HAP-1 (cell line): ENCODE data around the gene KRT85.
"Not testable (repeated sequence)": the region's sequence is repeated elsewhere in the genome, so short reads cannot be mapped to it uniquely, and the experiment has no call there.

ENCODE experiments used
- DNase-seq, 2 experiments: peaks; one replicate each; pipeline ENCODE4 v3.0.0-alpha.2; 2016 to 2020; ENCODE audit warnings: low spot score in 2 of 2
- H3K27me3 ChIP-seq: fragments of 250-450 bp; sonication (Bioruptor Pico); 2 replicates; pipeline ENCODE4 v1.5.1; 2020; ENCODE audit warnings: low read depth, mild to moderate bottlenecking, moderate library complexity
- H3K36me3 ChIP-seq: fragments of 250-450 bp; sonication (Bioruptor Pico); replicated peaks from 2 replicates; pipeline ENCODE4 v1.5.1; 2020; ENCODE audit warnings: mild to moderate bottlenecking
- H3K4me1 ChIP-seq: fragments of 250-450 bp; sonication (Bioruptor Pico); 2 replicates; pipeline ENCODE4 v1.5.1; 2020; ENCODE audit warnings: mild to moderate bottlenecking
- H3K4me3 ChIP-seq: fragments of 250-450 bp; sonication (Bioruptor Pico); 2 replicates; pipeline ENCODE4 v1.5.1; 2020; ENCODE audit warnings: mild to moderate bottlenecking, moderate library complexity
- H3K9me3 ChIP-seq: fragments of 250-450 bp; sonication (Bioruptor Pico); 2 replicates; pipeline ENCODE4 v1.5.1; 2020; ENCODE audit warnings: mild to moderate bottlenecking, moderate library complexity
- in situ Hi-C: fragments of 300-500 bp; cut with MboI; formaldehyde crosslinking; loops from 3 replicates; pipeline ENCODE4 v1.14.3; 2020; ENCODE audit warnings: low sequenced_read_pairs, inconsistent platforms, mixed read lengths

The KRT85 gene

GRCh38 chr12:52346593-52346992 is 20.7 kb downstream of the KRT85 start:
- 0 out of 2 replicates have a peak, but pooled peaks cover 4% of the 10 kb centered on the region for H3K9me3 ChIP-seq
- no peak overlapping the region for H3K4me3 ChIP-seq
- no peaks in the 10 kb centered on the region for H3K27me3 ChIP-seq
- in situ Hi-C loops = no loop called here
- no peaks in the 10 kb centered on the region for H3K4me1 ChIP-seq
- no peak for DNase-seq
- H3K36me3 ChIP-seq = no peaks in the 10 kb centered on the region

DNA sequence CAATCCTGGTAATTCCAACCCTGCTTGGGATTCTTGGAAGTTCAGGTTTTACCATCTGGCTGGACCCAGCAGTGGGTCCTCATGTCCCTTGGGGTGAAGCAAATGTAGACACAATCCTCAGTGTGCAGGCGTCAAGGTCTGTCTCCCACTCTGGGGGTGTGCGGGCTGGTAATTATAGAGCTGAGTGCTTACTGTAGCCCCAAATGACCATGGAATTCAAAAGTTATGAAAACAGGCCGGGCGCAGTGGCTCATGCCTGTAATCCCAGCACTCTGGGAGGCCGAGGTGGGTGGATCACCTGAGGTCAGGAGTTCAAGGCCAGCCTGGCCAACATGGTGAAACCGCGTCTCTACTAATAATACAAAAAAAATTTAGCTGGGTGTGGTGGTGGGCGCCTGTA is 22.2 kb downstream of the KRT85 start:
- DNase-seq, H3K4me3 ChIP-seq, in situ Hi-C loops, H3K9me3 ChIP-seq, H3K4me1 ChIP-seq, H3K36me3 ChIP-seq, H3K27me3 ChIP-seq: not testable (repeated sequence)

- Histone ChIP-seq H3K4me3 (no peak overlapping the region), H3K27me3 (no peaks in the 10 kb centered on the region), H3K4me1 (no peaks in the 10 kb centered on the region), H3K9me3 (0 out of 2 replicates have a peak, but pooled peaks cover 4% of the 10 kb centered on the region), H3K36me3 (no peaks in the 10 kb centered on the region)
- in situ Hi-C loops = no loop called here
- DNase-seq = no peak
These were observed 23.2 kb downstream of the KRT85 start for GRCh38 chr12:52344111-52344510.

GRCh38 chr12:52343550-52343949 is 23.7 kb downstream of the KRT85 start:
- DNase-seq = no peak
- H3K36me3 ChIP-seq = no peaks in the 10 kb centered on the region
- no peaks in the 10 kb centered on the region; the same call in 1 of the 2 replicates for H3K27me3 ChIP-seq
- no peak overlapping the region for H3K4me3 ChIP-seq
- no peaks in the 10 kb centered on the region for H3K4me1 ChIP-seq
- H3K9me3 ChIP-seq = 0 out of 2 replicates have a peak, but pooled peaks cover 4% of the 10 kb centered on the region
- in situ Hi-C loops = no loop called here

GRCh38 chr12:52342781-52343490 is 24.3 kb downstream of the KRT85 start:
- Histone ChIP-seq H3K9me3 (0 out of 2 replicates have a peak, but pooled peaks cover 4% of the 10 kb centered on the region), H3K4me1 (no peaks in the 10 kb centered on the region), H3K4me3 (no peak overlapping the region), H3K36me3 (no peaks in the 10 kb centered on the region), H3K27me3 (no peaks in the 10 kb centered on the region; the same call in 1 of the 2 replicates)
- in situ Hi-C loops = no loop called here
- no peak for DNase-seq

DNA sequence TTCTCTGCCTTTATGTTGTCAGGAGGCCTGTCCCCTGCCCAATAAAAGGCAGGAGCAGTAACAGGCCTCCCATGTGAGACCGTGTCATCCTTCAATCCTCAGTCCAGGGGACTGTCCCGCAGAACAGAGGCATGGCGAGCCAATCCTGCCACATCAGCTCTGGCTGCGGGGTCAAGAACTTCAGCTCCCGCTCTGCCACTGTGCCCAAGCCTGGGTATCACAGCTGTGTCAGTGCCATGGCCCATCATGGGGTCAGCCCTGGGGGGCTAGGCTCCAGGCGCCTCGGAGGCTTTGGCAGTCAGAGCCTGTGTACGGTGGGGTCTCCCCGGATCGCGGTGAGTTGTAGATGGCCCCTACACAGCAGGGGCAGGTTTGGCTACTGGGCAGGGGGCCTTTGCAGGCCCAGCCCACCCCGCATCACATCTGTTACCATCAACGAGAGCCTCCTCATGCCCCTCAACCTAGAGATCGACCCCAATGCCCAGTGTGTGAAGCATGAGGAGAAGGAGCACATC is 26.2 kb downstream of the KRT85 start:
- DNase-seq = no peak
- H3K4me1 ChIP-seq = no peaks in the 10 kb centered on the region
- H3K36me3 ChIP-seq = no peaks in the 10 kb centered on the region
- in situ Hi-C loops = no loop called here
- H3K4me3 ChIP-seq = no peak overlapping the region
- H3K27me3 ChIP-seq = peaks cover 7% of the 10 kb centered on the region
- H3K9me3 ChIP-seq = 0 out of 2 replicates have a peak, but pooled peaks cover 4% of the 10 kb centered on the region

GRCh38 chr12:52338241-52338960 is 28.9 kb downstream of the KRT85 start:
- Histone ChIP-seq H3K27me3 (peaks cover 7% of the 10 kb centered on the region), H3K9me3 (no peaks in the 10 kb centered on the region), H3K4me1 (no peaks in the 10 kb centered on the region), H3K4me3 (no peak overlapping the region), H3K36me3 (no peaks in the 10 kb centered on the region)
- no peak for DNase-seq
- in situ Hi-C loops = no loop called here

DNA sequence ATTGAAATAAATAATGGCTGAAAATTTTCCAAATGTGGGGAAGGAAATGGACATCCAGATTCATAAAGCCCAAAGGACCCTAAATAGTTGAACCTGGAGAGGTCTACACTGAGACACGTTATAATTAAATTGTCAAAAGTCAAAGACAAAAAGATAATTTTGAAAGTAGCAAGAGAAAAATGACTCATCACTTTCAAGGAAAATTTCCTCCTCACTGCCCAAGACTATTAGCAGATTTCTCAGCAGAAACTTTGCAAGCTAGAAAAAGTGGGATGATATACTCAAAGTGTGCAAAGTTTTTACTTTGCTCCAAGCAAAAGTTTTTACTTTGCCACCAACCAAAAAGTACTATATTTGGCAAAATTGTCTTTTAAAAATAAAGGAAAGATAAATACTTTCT is 30.2 kb downstream of the KRT85 start:
- H3K4me1 ChIP-seq = no peaks in the 10 kb centered on the region
- H3K36me3 ChIP-seq = no peaks in the 10 kb centered on the region
- no peak overlapping the region for H3K4me3 ChIP-seq
- DNase-seq = no peak
- H3K9me3 ChIP-seq = no peaks in the 10 kb centered on the region
- H3K27me3 ChIP-seq = peaks cover 10% of the 10 kb centered on the region
- in situ Hi-C loops = no loop called here

- in situ Hi-C loops = no loop called here
- Histone ChIP-seq H3K9me3 (no peaks in the 10 kb centered on the region), H3K4me3 (no peak overlapping the region), H3K4me1 (no peaks in the 10 kb centered on the region), H3K36me3 (no peaks in the 10 kb centered on the region), H3K27me3 (peaks cover 10% of the 10 kb centered on the region)
- no peak for DNase-seq
These were observed 30.6 kb downstream of the KRT85 start for GRCh38 chr12:52336641-52337040.

GRCh38 chr12:52335598-52336262 is 31.6 kb downstream of the KRT85 start:
- H3K9me3 ChIP-seq = no peaks in the 10 kb centered on the region
- no peak overlapping the region for H3K4me3 ChIP-seq
- no peaks in the 10 kb centered on the region for H3K4me1 ChIP-seq
- in situ Hi-C loops = no loop called here
- H3K27me3 ChIP-seq = peaks cover 13% of the 10 kb centered on the region
- H3K36me3 ChIP-seq = no peaks in the 10 kb centered on the region
- no peak for DNase-seq

GRCh38 chr12:52334185-52334584 is 33.1 kb downstream of the KRT85 start:
- in situ Hi-C loops = no loop called here
- H3K4me3 ChIP-seq = no peak overlapping the region
- H3K9me3 ChIP-seq = no peaks in the 10 kb centered on the region
- no peaks in the 10 kb centered on the region for H3K4me1 ChIP-seq
- H3K27me3 ChIP-seq = peaks cover 20% of the 10 kb centered on the region
- H3K36me3 ChIP-seq = no peaks in the 10 kb centered on the region
- DNase-seq = no peak

GRCh38 chr12:52333321-52333720 is 34.0 kb downstream of the KRT85 start:
- no peaks in the 10 kb centered on the region for H3K9me3 ChIP-seq
- H3K27me3 ChIP-seq = peaks cover 21% of the 10 kb centered on the region; the same call in 1 of the 2 replicates
- in situ Hi-C loops = no loop called here
- no peak for DNase-seq
- no peaks in the 10 kb centered on the region for H3K4me1 ChIP-seq
- H3K4me3 ChIP-seq = no peak overlapping the region
- H3K36me3 ChIP-seq = no peaks in the 10 kb centered on the region

- no peaks in the 10 kb centered on the region for H3K36me3 ChIP-seq
- H3K4me3 ChIP-seq = no peak overlapping the region
- peaks cover 17% of the 10 kb centered on the region for H3K27me3 ChIP-seq
- no peaks in the 10 kb centered on the region for H3K4me1 ChIP-seq
- H3K9me3 ChIP-seq = no peaks in the 10 kb centered on the region
- DNase-seq = no peak
- in situ Hi-C loops = no loop called here
These were observed 34.9 kb downstream of the KRT85 start for GRCh38 chr12:52332381-52332780.

DNA sequence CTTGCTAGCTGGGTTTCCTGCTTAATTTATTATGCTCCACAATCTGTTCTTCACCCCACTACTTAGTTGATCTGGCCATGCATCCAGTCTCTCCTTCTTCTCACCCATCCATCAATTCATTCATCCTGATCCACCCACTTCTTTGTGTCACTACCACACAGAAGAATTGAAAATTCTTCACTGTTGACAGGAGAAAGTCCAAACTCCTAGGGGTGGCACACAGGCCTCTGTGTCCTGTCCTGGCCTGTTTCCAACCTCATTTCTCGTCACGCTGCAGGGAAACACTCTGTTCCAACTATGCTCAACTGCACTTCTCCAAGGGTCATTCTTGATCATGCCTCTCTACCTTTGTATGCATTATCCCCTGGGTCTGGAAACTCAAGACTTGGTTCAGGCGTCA is 35.4 kb downstream of the KRT85 start:
- H3K9me3 ChIP-seq = no peaks in the 10 kb centered on the region
- in situ Hi-C loops = no loop called here
- DNase-seq = no peak
- H3K36me3 ChIP-seq = no peaks in the 10 kb centered on the region
- peaks cover 19% of the 10 kb centered on the region for H3K27me3 ChIP-seq
- H3K4me1 ChIP-seq = no peaks in the 10 kb centered on the region
- no peak overlapping the region for H3K4me3 ChIP-seq
